Effector memory CD8-positive, alpha-beta T cell (primary cell): Measurements from ENCODE around the gene CPNE9.

Experiments used
- ATAC-seq: fragments of 150-1000 bp; cut with Tn5 transposase; replicated peaks from 2 replicates; pipeline ENCODE4 v1.10.0; 2021; ENCODE audit warnings: mild to moderate bottlenecking, moderate library complexity
- DNase-seq, 3 experiments: peaks; one replicate each; pipeline ENCODE4 v3.0.0; 2021
- H3K27ac Mint-ChIP-seq, 2 donors: one replicate each; pipeline ENCODE4 v1.8.0; 2022; ENCODE audit warnings: mild to moderate bottlenecking in 2 of 2, mixed read lengths in 2 of 2, moderate library complexity in 2 of 2
- H3K27me3 Mint-ChIP-seq, 2 donors: one replicate each; pipeline ENCODE4 v1.8.0; 2022; ENCODE audit warnings: mixed read lengths in 2 of 2
- H3K36me3 Mint-ChIP-seq: one replicate; pipeline ENCODE4 v1.8.0; 2022; ENCODE audit warnings: mild to moderate bottlenecking, moderate library complexity, mixed read lengths; ENCODE audit not compliant: insufficient read depth
- H3K4me1 Mint-ChIP-seq, 2 donors: one replicate each; pipeline ENCODE4 v1.8.0; 2022; ENCODE audit warnings: low read depth in 2 of 2, mixed read lengths in 2 of 2
- H3K4me3 Mint-ChIP-seq, 2 donors: one replicate each; pipeline ENCODE4 v1.8.0; 2022; ENCODE audit warnings: mild to moderate bottlenecking in 2 of 2, mixed read lengths in 2 of 2, moderate library complexity in 2 of 2
- H3K9me3 Mint-ChIP-seq, 2 donors: one replicate each; pipeline ENCODE4 v1.8.0; 2022; ENCODE audit warnings: mixed read lengths in 2 of 2
- total RNA-seq, 9 experiments: gene quantifications; one replicate each; lab custom pipeline; 2026; lab: John Stamatoyannopoulos, UW

The CPNE9 gene
- 0 to 0.88 (median 0.49) reads per million in 9 experiments for total RNA-seq

GRCh38 chr3:9703736-9704346 lies at the start of gene CPNE9:
Gene CPNE9 (plus strand): TSS chr3:9703833. CDS start chr3:9703997, 164 bp downstream.
- Mint-ChIP-seq H3K4me3 (peak within 1 kb of the TSS; percentile 54 to 60), H3K9me3 (no peaks in the 10 kb centered on the region), H3K4me1 (peaks cover 4 to 10% of the 10 kb centered on the region in 2 donors), H3K27ac (no peak within 1 kb of the TSS), H3K27me3 (peaks cover 13 to 31% of the 10 kb centered on the region in 2 donors), H3K36me3 (peaks cover 19% of the 10 kb centered on the region)
- DNase-seq (no peak), ATAC-seq (peak; percentile 19)

GRCh38 chr3:9659849-9660248 lies 43.8 kb upstream of the CPNE9 start:
- H3K4me1 Mint-ChIP-seq: peaks cover 18 to 43% of the 10 kb centered on the region in 2 donors
- H3K27ac Mint-ChIP-seq: no peak overlapping the region
- no peaks in the 10 kb centered on the region for H3K9me3 Mint-ChIP-seq
- H3K27me3 Mint-ChIP-seq: no peaks in the 10 kb centered on the region
- peaks cover 77% of the 10 kb centered on the region for H3K36me3 Mint-ChIP-seq
- ATAC-seq (no peak), DNase-seq (no peak)
- H3K4me3 Mint-ChIP-seq: no peak overlapping the region

- DNase-seq (no peak), ATAC-seq (no peak)
- H3K9me3 Mint-ChIP-seq: no peaks in the 10 kb centered on the region
- H3K36me3 Mint-ChIP-seq: peaks cover 77% of the 10 kb centered on the region
- H3K4me1 Mint-ChIP-seq: peaks cover 18 to 42% of the 10 kb centered on the region in 2 donors
- H3K4me3 Mint-ChIP-seq: no peak overlapping the region
- H3K27me3 Mint-ChIP-seq: no peaks in the 10 kb centered on the region
- H3K27ac Mint-ChIP-seq: no peak overlapping the region
Observed at GRCh38 chr3:9660972-9661371, 42.7 kb upstream of the CPNE9 start.

- ATAC-seq: no peak
- no peaks in the 10 kb centered on the region for H3K27me3 Mint-ChIP-seq
- H3K9me3 Mint-ChIP-seq: no peaks in the 10 kb centered on the region
- H3K4me3 Mint-ChIP-seq: no peak overlapping the region
- DNase-seq: no peak
- peaks cover 85% of the 10 kb centered on the region for H3K36me3 Mint-ChIP-seq
- H3K27ac Mint-ChIP-seq: no peak overlapping the region
- H3K4me1 Mint-ChIP-seq: peaks cover 4 to 19% of the 10 kb centered on the region in 2 donors
Observed at GRCh38 chr3:9664119-9664751, 39.4 kb upstream of the CPNE9 start.

GRCh38 chr3:9666704-9667445 lies 36.8 kb upstream of the CPNE9 start:
- ATAC-seq (no peak), DNase-seq (no peak)
- Mint-ChIP-seq H3K4me1 (peaks cover 8 to 14% of the 10 kb centered on the region in 2 donors), H3K36me3 (peaks cover 99% of the 10 kb centered on the region), H3K27me3 (no peaks in the 10 kb centered on the region), H3K9me3 (no peaks in the 10 kb centered on the region), H3K4me3 (no peak overlapping the region), H3K27ac (no peak overlapping the region)

- no peak for DNase-seq
- no peak overlapping the region for H3K4me3 Mint-ChIP-seq
- H3K4me1 Mint-ChIP-seq: peaks cover 4 to 8% of the 10 kb centered on the region in 2 donors
- H3K27me3 Mint-ChIP-seq: no peaks in the 10 kb centered on the region
- peaks cover 99% of the 10 kb centered on the region for H3K36me3 Mint-ChIP-seq
- no peak overlapping the region for H3K27ac Mint-ChIP-seq
- ATAC-seq: no peak
- H3K9me3 Mint-ChIP-seq: no peaks in the 10 kb centered on the region
Observed at GRCh38 chr3:9669277-9669676, 34.4 kb upstream of the CPNE9 start.

- Mint-ChIP-seq H3K4me1 (peaks cover 0 to 8% of the 10 kb centered on the region in 2 donors), H3K27me3 (no peaks in the 10 kb centered on the region), H3K4me3 (no peak overlapping the region), H3K36me3 (peaks cover 99% of the 10 kb centered on the region), H3K27ac (no peak overlapping the region), H3K9me3 (no peaks in the 10 kb centered on the region)
- ATAC-seq (no peak), DNase-seq (no peak)
Observed at GRCh38 chr3:9669720-9670432, 33.8 kb upstream of the CPNE9 start.

- Mint-ChIP-seq H3K4me3 (no peak overlapping the region), H3K27me3 (no peaks in the 10 kb centered on the region), H3K9me3 (no peaks in the 10 kb centered on the region), H3K36me3 (peaks cover 90% of the 10 kb centered on the region), H3K4me1 (peaks cover 0 to 8% of the 10 kb centered on the region in 2 donors), H3K27ac (no peak overlapping the region)
- no peak for DNase-seq
- ATAC-seq: no peak
Observed at GRCh38 chr3:9673082-9673481, 30.6 kb upstream of the CPNE9 start.

- Mint-ChIP-seq H3K9me3 (no peaks in the 10 kb centered on the region), H3K27ac (no peak overlapping the region), H3K4me3 (no peak overlapping the region), H3K27me3 (no peaks in the 10 kb centered on the region), H3K36me3 (peaks cover 90% of the 10 kb centered on the region), H3K4me1 (peaks cover 0 to 9% of the 10 kb centered on the region in 2 donors)
- no peak for ATAC-seq
- no peak for DNase-seq
Observed at GRCh38 chr3:9673752-9674151, 29.9 kb upstream of the CPNE9 start.

- H3K27ac Mint-ChIP-seq: no peak overlapping the region
- peaks cover 0 to 4% of the 10 kb centered on the region in 2 donors for H3K4me1 Mint-ChIP-seq
- H3K4me3 Mint-ChIP-seq: no peak overlapping the region
- H3K27me3 Mint-ChIP-seq: no peaks in the 10 kb centered on the region
- DNase-seq (no peak), ATAC-seq (no peak)
- H3K9me3 Mint-ChIP-seq: no peaks in the 10 kb centered on the region
- peaks cover 89% of the 10 kb centered on the region for H3K36me3 Mint-ChIP-seq
Observed at GRCh38 chr3:9675736-9676290, 27.8 kb upstream of the CPNE9 start.

- H3K27me3 Mint-ChIP-seq: no peaks in the 10 kb centered on the region
- peak overlapping the region in 1 of 2 donors; percentile 75 for H3K27ac Mint-ChIP-seq
- H3K9me3 Mint-ChIP-seq: no peaks in the 10 kb centered on the region
- ATAC-seq (no peak), DNase-seq (no peak)
- H3K4me1 Mint-ChIP-seq: peaks cover 0 to 4% of the 10 kb centered on the region in 2 donors
- no peak overlapping the region for H3K4me3 Mint-ChIP-seq
- peaks cover 84% of the 10 kb centered on the region for H3K36me3 Mint-ChIP-seq
Observed at GRCh38 chr3:9676785-9677184, 26.8 kb upstream of the CPNE9 start.

- DNase-seq: no peak
- Mint-ChIP-seq H3K4me1 (peaks cover 0 to 4% of the 10 kb centered on the region in 2 donors), H3K27me3 (no peaks in the 10 kb centered on the region), H3K27ac (peak overlapping the region; percentile 36 to 69), H3K36me3 (peaks cover 83% of the 10 kb centered on the region), H3K9me3 (no peaks in the 10 kb centered on the region), H3K4me3 (no peak overlapping the region)
- no peak for ATAC-seq
Observed at GRCh38 chr3:9678493-9678892, 25.1 kb upstream of the CPNE9 start.

- ATAC-seq (no peak), DNase-seq (no peak)
- Mint-ChIP-seq H3K27me3 (no peaks in the 10 kb centered on the region), H3K36me3 (peaks cover 74% of the 10 kb centered on the region), H3K9me3 (no peaks in the 10 kb centered on the region), H3K4me3 (no peak overlapping the region), H3K27ac (no peak overlapping the region), H3K4me1 (peaks cover 0 to 4% of the 10 kb centered on the region in 2 donors)
Observed at GRCh38 chr3:9679476-9680080, 24.1 kb upstream of the CPNE9 start.
